NCI-H226 (cell line): ENCODE measurements around the gene GSC2.

ENCODE experiments used
- DNase-seq: peaks from one replicate; pipeline ENCODE4 v3.0.0-alpha.2; 2015

GSC2 gene

DNA sequence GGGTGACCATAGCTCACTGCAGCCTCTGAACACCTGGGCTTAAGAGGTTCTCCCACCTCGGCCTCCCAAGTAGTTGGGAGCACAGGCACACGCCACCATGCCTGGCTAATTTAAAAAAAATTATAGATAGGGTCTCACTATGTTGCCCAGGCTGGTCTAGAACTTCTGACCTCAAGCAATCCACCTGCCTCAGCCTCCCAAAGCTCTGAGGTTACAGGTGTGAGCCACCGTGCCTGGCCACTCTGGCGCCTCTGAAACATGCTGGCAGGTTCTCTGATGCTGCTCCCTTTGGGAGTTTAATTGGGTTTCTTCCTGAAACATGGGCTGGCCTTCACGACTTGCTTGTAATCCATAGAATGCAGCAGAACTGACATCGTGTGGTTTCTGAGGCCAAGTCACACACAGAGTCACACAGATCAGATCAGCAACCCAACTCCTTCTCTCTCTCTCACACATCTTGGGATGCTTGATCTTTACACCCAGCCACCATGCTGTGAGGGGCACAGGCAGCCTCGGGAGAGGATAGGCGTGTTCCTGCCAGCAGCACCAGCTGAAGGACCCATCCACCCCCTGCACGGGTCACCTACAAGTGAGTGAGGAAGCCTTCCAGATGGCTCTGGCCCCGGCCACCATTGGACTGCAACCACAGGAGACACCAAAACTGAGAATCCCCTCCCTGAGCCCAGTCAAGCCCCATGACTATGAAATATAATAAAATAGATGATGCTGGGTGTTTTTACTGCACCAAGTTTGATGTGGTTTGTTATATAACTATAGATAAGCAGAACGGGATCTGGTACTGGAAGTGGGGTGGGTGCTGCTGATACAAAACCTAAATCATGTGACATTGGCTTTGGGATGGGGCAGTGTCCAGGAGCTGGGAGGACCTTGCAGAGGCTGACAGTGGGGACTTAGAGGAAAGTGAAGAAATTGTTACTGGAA lies 3.1 kb upstream of the GSC2 start:
- DNase-seq: no peak

DNA sequence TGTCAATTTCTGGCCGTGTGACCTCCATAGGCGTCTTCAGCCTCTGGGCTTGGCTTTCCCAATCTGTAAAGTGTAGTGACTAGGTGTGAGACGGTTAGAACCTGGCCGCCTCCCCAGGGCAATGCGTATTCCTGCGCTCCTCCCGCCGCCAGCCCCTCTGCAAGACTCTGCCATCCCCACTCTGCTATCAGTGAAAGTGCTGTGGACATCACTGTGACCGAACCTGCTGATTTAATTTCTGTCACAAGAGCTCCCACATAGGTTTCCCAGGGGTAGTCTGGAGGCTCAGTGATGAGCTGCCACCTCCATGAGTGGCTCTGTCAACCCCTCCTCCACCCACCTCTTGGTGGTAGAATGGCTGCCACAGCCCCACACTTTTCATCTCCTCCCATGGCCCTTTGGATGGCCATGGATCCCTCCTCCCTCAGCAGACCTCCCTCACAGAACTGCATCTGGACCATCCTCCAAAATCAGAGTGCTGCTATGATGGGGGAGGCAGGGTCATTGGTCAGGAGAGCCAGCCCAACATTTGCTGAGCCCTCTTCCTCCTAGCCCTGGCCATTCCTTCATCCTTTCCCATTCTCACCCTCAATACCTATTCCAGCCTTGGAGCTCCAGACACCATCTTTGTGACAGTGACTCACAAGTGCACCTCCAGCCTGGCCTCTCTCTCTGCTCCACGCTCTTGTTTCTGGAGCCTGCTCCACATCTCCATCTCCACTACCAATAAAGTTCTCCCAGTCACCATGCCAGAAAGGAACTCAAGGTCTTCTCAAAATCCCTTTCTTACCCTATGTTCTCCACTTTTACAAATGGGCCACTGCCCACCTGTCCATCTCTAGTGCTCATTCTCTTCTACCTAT lies 1.5 kb upstream of the GSC2 start:
- DNase-seq: no peak

DNA sequence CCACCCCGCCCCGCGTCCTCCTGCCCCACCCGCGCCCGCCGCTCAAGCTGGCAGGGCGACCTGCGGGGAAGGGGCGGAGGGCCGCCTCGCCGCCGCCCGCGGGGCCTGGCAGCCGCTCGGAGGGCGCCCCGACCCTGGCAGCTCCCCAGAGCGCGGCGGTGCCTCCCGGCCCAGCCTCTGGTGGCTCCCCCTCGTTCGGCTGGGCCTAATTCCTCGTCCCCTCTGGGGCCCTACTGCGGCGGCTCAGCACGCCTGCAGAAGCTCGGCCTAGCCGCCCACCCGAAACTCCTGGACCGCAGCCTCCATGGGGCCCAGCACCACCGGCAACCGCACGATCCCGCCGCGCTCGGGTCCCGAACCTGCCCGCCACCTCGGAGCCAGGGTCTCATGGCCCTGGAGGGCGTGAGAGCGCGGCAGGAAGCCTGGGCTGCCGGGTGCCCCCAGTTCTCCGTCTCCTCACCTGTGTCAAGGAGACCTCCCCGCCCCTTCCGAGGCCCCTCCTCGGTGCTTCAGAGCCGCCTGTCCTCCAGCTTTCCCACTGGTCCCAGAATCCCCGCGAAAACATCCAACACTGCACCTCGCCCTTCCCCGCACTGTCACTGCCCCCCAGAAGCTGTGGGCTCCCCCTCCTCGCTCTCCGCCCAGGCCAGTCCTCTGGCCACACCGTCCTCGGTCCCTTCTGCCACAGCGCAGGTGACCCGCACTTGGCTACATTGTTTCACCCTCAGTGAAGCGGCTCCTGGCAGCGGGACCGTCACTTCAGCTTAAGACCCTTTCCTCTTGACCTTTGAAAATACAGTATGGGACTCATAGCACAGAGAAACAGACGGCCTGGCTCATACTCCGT lies 613 bp upstream of the GSC2 start:
- DNase-seq: no peak

DNA sequence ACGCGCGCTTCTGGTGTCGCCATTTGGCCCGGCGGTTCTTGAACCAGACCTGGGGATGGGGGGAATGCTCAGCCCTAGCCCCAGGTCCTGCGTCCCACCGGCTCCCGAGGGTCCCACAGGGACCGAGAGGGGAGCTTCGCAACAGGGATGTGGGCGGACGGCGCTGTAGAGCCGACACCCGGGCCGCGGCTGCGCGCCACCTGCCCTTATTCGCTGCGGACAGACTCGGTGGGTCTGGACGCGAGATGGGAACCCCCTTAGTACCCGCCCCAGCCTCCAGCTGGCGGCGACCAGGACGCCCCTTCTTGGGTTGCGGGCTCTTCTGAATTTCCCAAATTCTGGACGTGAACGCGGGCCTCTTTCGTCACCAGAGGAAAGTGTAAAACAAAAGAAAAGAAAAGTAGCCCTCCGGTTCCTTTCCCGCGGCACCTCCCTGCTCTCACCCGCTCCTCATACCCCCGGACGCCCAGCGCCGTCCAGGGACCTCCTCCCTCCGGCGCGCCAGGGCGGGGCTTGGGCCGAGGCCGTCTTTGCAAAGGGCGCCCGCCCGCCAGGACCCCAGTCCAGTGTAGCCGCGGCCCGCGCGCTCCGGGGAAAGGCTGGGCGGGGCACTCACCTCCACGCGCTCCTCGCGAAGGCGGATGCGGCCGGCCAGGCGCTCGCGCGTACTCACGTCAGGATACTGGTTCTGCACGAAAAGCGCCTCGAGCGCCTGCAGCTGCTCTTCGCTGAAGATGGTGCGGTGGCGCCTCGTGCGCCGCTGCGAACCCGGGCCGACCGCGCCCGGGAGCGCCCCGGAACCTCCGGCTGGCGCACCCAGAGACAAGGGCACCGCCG lies 827 bp downstream of the GSC2 start:
- no peak for DNase-seq

DNA sequence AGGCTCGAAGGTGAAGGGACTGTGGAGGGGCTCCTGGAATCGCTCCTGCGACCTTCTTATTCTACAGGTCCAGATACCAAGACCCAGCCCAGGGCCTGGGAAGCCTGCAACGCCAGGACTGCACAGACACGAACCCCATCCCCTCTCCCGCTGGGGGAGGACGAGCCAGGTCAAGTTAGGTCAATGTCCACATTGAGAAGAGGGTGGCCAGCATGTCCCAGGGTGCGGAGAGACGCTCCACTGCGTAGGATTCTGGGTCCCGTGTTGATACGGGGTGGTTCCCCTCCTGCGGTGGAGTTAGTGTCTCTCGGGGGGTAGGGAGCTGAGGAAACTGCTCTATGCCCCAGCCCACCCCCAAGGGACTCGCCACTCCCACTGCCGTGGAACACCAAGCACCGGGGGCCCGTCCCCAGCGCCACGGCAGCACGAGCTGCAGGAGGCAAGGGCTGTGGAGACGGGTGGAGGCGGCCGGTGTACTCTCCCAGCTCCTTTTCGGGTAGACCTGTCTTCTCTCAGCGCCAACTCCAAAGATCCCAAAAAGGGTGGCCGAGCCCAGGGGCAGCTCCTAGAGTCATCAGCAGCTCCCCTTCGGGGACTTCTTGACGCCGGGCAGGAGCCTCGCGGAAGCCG lies 1.6 kb downstream of the GSC2 start:
- no peak for DNase-seq

DNA sequence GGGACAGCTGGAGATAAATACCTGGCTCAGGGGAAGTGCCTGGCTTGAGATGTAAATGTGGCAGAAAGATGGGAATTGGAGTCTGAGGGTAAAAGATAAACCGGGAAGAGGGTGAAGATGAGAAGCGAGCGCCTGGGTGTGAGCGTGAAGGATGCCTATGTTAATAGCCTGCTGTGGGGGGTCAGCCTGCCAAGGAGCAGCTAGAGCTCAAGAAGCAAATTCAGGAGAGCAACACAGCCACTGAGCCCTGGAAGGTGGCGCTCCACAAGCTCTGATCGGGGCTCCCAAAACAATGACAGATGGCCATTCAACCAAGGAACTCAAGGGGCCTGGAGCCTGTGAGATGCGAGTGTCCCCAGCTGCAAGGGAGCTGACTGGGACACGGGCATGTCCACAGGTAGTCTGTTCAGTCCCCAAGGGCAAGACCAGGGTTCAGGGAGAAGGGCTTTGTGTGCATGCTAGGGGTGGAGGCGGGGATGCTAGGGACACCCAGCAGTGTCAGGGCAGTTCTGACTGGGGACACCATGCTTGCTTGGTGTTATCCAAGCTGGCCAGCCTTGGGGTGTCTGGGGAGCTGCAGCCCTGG lies 2.8 kb downstream of the GSC2 start:
- DNase-seq: no peak

DNA sequence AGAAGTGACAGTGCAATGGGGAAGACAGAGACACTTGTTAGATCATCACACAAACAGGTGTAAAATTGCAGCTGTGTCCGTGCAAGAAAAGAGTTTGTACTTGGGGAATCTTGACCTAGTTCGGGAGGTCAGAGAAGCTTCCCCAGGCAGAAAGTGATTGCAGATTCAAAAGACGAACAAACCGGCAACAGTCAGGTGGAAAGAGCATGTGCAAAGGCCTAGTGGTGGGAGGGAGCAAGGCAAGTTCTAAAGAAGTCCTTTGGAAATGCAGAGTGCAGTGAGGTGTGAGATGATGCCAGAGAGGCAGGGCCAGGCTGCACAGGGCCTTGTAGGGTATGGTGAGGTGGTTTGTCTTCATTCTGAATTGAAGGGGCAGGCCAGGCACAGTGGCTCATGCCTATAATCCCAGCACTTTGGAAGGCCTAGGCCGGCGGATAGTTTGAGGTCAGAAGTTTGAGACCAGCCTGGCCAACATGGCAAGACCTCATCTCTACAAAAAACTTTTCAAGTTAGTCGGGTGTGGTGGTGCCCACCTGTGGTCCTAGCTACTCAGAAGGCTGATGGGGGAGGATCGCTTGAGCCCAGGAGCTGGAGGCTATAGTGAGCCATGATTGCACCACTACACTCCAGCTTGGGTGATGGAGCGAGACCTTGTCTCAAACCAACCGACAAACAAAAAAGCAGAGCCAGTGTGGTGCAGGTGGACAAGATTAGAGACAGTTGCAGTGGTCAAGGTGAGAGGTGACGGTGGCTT lies 3.7 kb downstream of the GSC2 start:
- no peak for DNase-seq

DNA sequence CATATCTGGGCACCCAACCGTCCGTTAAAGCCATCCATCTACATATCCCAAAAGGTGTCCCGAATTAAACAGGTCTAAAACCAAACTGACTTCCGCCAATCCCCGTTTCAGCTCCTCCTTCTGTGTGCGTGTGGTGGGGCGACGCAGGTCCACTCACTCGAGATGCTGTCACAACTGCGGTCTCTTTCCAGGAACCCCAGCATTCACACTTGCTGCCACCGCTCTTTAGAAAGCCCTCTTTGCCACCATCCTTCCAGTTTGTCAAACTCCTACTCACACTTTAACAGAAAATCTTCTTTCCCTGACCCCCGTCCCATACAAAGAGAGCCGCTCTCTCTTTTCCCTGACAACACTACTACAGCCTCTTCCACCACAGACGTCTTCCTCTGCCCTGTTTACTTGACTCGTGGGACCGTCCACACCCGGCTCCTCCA lies 6.1 kb downstream of the GSC2 start:
- no peak for DNase-seq

DNA sequence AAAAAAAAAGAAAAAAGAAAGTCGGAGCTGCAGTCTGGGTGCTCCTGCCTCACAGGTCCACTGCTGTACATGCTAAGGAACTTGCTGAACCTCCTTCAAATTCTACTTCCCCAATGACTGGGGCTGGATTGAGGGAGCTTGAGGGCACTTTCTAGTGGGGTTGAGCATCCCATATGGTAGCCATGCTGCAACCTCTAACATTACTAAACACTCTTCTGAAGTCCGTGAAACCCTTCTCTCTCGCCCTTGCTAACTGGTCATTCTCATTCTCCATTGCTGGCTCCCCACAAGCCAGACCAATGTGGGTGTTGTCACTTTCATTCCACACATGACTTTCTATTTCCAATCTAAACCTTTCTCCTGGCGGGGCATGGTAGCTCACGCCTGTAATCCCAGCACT lies 6.9 kb downstream of the GSC2 start:
- no peak for DNase-seq

DNA sequence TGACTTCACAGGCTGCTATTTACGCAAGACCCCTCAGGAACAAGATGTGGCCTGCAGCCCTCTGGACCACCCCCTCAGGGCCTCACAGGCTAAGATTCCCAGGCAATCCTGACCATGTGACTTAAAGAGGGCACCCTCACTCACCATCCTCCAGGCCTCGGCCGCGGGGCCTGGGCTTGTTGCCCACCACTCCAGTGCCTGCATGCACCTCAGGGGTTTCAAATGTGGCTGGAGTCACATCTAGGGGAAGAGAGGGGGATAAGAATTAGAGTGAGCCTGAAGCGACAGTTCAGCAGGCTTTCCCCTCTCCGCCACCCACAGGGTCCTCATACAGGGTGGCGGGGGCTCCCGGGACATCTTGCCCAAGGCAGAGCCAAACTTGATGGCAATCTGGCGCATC lies 7.7 kb downstream of the GSC2 start:
- DNase-seq: no peak

DNA sequence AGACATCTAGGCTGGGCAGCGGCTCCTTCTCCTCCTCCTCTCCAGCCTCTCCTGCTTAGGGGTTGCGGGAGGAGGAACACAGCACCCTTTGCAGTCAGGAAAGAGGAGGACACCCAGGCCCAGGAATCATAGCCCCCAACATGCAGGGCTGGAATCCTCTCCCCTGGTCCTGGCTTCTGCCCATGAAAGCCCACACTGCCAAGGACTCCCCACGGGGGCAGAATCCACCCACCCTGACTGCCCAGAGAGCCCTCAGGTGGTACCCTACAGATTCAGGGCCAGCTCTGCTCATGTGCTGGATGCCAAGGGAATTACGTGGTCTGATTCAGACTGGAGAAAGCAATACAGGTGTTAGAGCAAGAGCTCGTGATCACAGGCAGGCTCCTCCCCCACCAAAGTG lies 10.1 kb downstream of the GSC2 start:
- DNase-seq: no peak

DNA sequence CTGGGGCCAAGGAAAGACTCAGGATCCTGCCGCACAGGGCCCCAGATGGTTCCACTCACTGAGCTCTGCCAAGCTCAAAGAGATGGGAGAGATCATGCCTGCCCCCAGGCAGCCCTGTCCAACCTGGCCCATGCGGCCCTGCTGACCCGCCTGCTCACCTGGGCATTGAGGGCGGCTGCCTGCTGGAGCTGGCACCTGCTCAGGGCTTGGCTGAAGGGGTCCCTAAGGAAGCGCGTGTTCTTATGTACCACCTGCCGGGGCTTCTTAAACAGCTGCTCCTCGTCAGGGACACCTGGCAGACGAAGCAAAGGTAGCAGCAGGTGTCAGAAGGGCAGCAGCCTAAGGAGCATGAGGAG lies 11.1 kb downstream of the GSC2 start:
- DNase-seq: no peak

DNA sequence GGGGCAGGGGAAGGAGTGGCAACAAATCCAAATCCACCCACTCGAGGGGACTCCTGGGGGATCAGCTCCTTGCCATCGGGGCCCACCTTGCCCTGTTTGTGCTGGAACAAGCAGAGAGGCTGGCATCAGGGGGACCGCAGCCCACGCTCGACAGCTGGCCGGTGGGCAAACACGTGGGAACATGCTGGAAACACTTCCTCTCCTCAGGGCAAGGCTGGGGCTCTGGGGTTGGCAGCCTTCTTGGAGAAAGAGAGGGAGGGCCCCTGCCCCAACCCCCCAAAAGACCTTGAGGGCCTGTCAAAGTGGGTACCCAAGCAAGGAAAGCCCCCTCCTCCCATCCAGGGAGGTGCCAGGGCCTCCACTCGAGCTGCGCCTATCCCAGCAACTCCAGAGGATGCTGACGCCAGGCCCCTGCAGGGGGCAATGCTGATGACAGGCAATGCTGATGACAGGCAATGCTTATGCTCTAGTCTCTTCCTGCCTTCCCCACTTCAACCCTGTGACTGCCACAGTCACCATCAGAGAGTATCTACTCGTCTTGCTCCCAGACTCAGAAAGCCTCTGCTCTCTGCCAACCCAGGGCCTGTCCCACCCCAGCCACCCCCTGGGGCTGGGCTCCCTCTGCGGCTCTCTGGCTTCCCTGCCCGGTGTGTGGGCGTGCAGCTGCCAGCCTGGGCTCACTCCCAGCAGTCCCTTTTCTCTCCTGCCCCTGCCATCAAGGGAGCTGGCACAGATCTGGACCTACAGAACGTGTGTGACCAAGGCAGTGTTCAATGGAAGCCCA lies 11.7 kb downstream of the GSC2 start:
- no peak for DNase-seq

DNA sequence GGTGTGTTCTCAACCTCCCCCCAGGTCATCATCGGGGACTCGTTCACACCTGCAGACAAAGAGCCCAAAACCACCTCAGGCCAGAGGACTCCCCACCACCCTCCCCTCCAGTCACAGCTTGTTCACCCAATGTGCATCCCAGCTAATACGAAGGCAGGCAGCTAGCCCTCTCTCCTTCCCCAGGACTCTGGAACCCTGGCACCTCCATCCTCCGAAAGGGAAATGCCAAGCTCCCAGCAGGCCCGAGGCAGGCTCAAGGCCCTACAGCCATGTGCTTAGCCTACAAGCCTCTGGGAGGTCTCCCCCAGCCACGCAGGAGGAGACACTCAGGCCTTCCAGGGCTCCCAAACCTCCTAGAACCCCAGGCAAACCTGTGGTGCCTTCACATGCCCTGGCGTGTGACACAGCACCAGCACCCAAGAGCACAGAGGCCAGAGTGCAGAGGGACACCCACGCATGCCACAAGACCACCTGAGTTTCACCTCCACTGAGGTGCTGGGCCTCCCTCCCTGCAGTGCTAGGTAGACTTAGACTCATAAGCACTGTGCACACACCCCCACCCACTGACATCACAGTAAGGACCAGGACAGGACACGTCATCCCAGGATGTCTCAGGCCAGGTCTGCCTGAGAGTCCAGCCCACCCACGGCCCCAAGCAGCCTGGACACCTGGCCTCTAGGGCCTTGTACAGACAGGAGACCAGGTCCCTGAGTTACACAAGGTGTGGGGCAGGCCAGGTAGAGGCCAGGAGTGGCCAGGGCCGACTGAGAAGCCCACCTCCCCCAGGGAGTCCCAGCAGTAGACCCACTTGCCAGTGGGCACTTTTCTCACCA lies 12.5 kb downstream of the GSC2 start:
- no peak for DNase-seq

DNA sequence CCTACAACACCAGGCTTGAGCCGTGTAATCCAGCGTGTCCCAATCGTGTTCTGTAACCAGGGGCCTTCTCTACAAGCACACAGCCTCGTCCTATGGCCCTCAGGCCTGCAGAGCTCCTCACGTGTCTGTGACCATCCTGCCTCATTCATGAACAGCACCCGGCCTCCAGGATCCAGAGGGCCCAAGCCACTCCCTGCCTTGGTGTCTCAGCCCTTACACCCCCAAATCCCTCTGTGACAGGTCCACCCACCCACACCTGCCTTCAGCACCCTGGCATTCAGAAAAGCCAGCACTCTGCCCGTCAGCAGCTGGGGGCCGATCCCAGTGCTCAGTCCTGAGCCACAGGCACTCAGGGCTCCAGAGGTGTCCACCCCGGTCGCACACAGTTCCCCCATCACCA lies 13.2 kb downstream of the GSC2 start:
- DNase-seq: no peak

DNA sequence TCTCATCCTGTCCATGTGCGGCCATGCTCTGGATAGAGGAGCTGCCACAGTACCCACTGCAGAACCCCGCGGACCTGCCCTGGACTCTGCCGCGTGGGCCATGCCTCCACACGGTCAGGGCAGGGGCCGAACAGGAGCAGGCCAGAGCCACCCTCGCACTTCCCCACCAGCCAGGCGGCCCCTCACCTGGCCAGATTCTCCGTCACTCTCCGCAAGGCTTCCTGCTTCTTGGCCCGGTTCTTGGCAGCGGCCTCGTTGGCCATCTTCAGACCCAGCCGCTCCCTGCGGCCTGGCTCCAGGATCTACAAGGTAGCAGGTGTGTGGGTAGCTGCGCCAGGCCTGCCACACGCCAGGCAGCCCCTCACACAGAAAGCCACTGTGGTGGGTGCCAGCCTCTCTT lies 15.2 kb downstream of the GSC2 start:
- no peak for DNase-seq

DNA sequence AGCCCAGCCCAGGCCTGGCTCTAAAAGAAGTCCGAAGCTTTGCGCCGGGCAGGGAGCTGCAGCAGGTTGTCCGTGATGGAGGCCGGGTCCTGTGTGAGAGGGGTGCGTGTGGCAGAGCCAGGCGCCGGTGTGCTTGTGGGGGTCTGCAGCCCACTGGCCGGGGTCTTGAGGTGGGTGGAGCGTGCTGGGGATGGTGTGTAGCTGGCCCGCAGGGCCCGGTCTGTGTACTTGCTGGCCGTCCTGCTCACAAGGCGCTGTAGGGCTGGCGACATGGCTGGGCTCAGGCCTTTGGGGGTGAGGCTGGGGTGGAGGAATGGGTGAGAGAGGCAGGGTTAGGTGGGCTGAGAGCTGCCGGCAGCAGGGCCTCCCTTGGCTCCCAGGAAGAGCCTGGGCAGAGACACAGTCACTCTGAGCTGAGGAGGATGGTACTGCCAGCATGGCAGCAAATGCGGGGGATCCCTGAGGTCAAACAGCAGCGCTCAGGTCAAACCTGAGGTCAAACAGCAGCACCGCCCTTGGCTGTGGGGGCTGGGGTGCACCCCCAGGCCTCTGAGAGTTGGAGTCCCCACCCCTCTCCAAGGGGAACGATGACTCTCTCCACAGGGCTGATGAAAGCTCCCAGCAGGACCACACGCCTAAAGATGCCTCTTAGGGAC lies 15.8 kb downstream of the GSC2 start:
- DNase-seq: no peak

DNA sequence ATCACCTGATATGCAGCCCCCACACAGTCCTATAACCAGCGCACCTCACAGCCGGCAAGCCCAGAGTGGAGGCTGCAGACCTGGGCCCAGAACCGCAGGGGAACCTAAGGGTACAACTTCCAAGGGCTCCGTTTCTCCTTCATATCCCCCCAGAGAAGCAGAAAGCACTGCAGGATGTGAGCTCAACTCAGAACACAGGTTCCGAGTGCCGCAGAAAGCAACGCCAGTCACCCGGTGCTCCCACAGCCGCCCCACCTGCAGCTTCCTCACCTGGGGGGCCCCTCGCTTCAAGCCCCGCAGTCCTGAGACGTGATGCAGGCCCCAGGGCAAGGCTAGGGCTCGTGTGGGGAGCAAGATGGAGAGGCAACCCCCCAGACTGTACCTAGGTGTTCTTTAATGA lies 16.5 kb downstream of the GSC2 start:
- DNase-seq: no peak
